Measurements from ENCODE around the gene KRT78.
"Not testable (repeated sequence)": the region's sequence is repeated elsewhere in the genome, so short reads cannot be mapped to it uniquely, and the experiment has no call there.

The KRT78 gene

DNA sequence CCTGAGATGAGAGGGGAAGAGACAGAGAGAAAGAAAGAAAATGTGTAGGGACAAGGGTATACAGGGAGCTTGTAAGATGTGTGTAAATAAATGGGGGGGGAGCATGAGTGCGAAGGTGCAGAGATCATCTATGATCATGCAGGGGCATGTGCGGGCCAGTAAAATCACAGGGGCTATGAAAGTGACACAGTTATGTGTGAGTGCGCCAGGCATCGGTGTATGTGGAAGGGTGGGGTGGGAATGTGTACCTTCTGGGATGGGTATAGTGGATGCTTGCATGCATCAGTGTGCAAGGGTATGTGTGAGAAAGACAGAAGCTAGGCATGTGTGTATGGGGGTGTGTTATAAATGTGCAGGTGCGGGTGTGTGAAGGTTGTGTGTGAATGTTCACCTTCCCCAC lies 18.4 kb upstream of the KRT78 start:
- no peak overlapping the region for H3K9ac ChIP-seq (ENCODE audit: low read depth, low read length)
- peaks cover 6% of the 10 kb centered on the region for H3K27me3 ChIP-seq (ENCODE audit: control insufficient read depth, insufficient read depth, low read length)
- H3K36me3 ChIP-seq (ENCODE audit: control insufficient read depth, insufficient read depth, low read length): no peaks in the 10 kb centered on the region
- no peaks in the 10 kb centered on the region for H3K4me1 ChIP-seq (ENCODE audit: control insufficient read depth, insufficient read depth, low read length)
- no peak overlapping the region for H3K4me3 ChIP-seq (ENCODE audit: low read depth, low read length)
- no peaks in the 10 kb centered on the region for H3K9me3 ChIP-seq (ENCODE audit: control insufficient read depth, insufficient read depth, low read length)

DNA sequence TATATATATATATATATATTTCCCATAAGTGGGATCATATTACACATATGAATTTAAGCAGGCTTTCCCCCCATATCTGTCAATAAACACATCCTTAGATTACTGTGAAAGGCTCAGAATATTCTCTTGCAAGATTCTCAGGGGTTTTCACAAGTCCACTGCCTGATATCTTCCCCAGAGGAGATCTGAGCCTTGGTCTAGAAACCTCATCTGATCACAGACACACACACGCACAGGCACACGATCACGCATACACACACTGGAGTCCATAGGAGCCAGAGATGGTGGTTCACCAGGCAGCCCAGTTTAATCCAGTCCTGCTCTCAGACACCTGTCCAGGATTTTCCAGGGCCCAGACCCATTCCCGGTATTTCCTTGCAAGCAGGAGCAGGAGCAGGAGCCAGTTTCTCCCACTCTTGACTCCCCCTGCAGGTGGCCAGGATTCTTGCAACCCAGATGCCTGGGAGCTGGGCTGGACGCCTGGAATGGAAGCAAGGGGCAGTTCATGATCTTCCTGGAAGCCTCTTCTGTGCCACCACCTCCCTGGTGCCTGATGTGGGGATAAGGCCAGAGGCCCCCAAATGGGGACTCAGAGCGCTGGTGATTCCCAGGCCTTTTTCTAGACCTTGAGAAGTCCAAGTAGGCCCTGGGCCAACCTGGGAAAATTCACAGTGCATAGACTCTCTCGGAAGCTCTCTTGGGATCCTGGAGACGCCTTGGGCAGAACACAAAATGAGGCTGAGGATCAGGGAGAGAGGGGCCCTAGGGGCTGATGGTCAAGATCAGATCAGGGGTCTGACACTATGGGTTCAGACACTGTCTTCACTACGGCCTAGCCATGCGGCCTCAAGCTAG lies 16.5 kb upstream of the KRT78 start:
- no peaks in the 10 kb centered on the region for H3K9me3 ChIP-seq (ENCODE audit: control insufficient read depth, insufficient read depth, low read length)
- no peaks in the 10 kb centered on the region for H3K27me3 ChIP-seq (ENCODE audit: control insufficient read depth, insufficient read depth, low read length)
- H3K9ac ChIP-seq (ENCODE audit: low read depth, low read length): no peak overlapping the region

DNA sequence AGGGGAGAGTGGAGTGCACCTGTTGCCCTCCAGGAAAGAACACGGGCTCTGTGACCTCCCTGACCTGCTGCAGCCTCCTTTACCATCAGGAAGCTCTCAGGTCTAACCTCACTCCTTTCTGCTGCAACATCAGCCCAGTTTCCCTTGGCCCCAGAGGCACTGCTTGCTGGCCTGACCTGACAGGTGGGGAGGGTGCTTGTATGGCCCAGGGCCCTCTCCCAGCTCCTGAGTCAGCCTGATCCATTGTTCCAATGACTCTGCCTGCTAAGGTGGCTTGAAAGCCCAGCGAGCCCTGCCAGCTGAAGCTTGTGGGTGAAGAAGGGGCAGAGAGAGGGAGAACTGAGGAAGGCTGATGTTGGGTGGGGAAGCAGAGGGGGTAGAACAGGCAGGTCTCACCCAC lies 13.2 kb upstream of the KRT78 start:
- no peaks in the 10 kb centered on the region for H3K9me3 ChIP-seq (ENCODE audit: control insufficient read depth, insufficient read depth, low read length)
- H3K9ac ChIP-seq (ENCODE audit: low read depth, low read length): no peak overlapping the region
- no peaks in the 10 kb centered on the region for H3K4me1 ChIP-seq (ENCODE audit: control insufficient read depth, insufficient read depth, low read length)
- no peak overlapping the region for H3K4me3 ChIP-seq (ENCODE audit: low read depth, low read length)
- no peaks in the 10 kb centered on the region for H3K36me3 ChIP-seq (ENCODE audit: control insufficient read depth, insufficient read depth, low read length)
- H3K27me3 ChIP-seq (ENCODE audit: control insufficient read depth, insufficient read depth, low read length): no peaks in the 10 kb centered on the region

More for the DNA sequence above, 16.5 kb upstream of the KRT78 start:
- Histone ChIP-seq H3K4me3 (ENCODE audit: low read depth, low read length) (no peak overlapping the region), H3K4me1 (ENCODE audit: control insufficient read depth, insufficient read depth, low read length) (no peaks in the 10 kb centered on the region), H3K36me3 (ENCODE audit: control insufficient read depth, insufficient read depth, low read length) (no peaks in the 10 kb centered on the region)

DNA sequence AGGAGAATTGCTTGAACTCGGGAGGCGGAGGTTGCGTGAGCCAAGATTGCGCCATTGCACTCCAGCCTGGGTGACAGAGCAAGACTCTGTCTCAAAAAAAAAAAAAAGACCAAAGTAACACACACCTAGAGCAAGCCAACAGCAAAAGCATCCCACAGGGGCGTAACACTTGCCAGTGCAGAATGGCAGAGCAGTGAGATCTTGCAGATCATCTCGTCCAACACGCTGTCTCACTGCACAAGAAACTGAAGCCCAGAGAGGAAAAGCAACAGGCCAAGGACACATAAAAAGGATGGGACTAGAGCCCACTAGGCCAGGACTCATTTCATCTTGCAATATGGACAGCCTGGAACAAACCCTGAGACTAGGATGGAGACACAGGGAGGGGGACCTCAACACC lies 12.7 kb upstream of the KRT78 start:
- Histone ChIP-seq H3K27me3 (ENCODE audit: control insufficient read depth, insufficient read depth, low read length) (no peaks in the 10 kb centered on the region), H3K36me3 (ENCODE audit: control insufficient read depth, insufficient read depth, low read length) (no peaks in the 10 kb centered on the region), H3K9ac (ENCODE audit: low read depth, low read length) (no peak overlapping the region), H3K4me3 (ENCODE audit: low read depth, low read length) (no peak overlapping the region), H3K4me1 (ENCODE audit: control insufficient read depth, insufficient read depth, low read length) (no peaks in the 10 kb centered on the region), H3K9me3 (ENCODE audit: control insufficient read depth, insufficient read depth, low read length) (no peaks in the 10 kb centered on the region)

DNA sequence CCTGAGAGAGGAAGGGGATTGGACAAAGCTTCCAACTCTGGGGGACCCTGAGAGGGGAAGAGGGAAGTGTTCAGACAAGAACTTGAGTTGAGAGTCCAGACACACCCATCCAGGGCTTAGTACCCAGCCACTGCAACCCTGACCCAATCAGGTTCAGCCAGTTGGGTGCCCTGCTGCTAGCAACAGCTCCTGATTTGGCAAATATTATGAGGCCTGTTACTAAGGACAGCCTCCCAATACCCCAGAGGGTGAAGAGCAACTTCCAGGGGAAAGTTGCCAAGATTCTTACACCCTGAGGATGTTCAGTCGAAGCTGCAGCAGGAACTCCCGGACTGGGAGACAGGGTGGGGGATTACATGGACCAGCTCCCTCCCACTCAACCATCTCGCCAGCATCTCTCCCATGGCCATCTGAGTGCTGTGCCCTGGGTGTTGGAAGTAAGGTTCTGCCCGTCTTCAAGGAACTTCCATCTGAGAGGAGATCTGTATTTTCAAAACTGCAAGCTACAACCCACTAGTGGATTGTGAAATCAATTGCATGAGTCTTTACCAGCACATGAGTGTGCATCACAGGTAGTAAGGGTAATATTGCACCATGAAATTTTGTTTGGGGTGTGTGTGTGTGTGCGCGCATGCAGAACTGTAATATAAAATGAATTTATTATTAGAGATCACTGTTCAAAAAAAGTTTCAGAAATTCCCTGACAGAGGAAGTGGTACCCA lies 11.5 kb upstream of the KRT78 start:
- H3K36me3 ChIP-seq (ENCODE audit: control insufficient read depth, insufficient read depth, low read length): no peaks in the 10 kb centered on the region
- no peaks in the 10 kb centered on the region for H3K4me1 ChIP-seq (ENCODE audit: control insufficient read depth, insufficient read depth, low read length)
- H3K9me3 ChIP-seq (ENCODE audit: control insufficient read depth, insufficient read depth, low read length): no peaks in the 10 kb centered on the region
- H3K27me3 ChIP-seq (ENCODE audit: control insufficient read depth, insufficient read depth, low read length): no peaks in the 10 kb centered on the region
- H3K4me3 ChIP-seq (ENCODE audit: low read depth, low read length): no peak overlapping the region
- no peak overlapping the region for H3K9ac ChIP-seq (ENCODE audit: low read depth, low read length)

DNA sequence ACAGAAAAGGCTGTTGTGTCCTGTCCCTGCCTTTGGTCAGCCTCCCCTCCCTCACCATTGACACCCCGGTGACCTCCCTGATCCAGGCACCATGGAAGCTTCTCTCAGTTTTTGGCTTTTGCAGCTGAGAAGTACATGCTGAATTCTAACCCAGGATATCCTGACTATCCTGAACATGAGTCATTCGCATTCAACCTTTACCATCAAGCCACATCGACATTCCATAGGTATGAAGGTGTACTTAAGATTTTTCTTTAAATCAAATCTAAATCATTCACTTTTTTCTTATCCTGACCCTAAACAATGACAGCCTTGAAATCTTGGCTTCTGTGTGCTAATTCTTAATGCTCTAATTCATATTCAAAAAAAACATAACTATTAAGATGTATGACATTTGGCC lies 8.7 kb upstream of the KRT78 start:
- Histone ChIP-seq H3K27me3 (ENCODE audit: control insufficient read depth, insufficient read depth, low read length) (no peaks in the 10 kb centered on the region), H3K9ac (ENCODE audit: low read depth, low read length) (no peak overlapping the region), H3K36me3 (ENCODE audit: control insufficient read depth, insufficient read depth, low read length) (no peaks in the 10 kb centered on the region), H3K9me3 (ENCODE audit: control insufficient read depth, insufficient read depth, low read length) (no peaks in the 10 kb centered on the region), H3K4me3 (ENCODE audit: low read depth, low read length) (no peak overlapping the region), H3K4me1 (ENCODE audit: control insufficient read depth, insufficient read depth, low read length) (no peaks in the 10 kb centered on the region)

DNA sequence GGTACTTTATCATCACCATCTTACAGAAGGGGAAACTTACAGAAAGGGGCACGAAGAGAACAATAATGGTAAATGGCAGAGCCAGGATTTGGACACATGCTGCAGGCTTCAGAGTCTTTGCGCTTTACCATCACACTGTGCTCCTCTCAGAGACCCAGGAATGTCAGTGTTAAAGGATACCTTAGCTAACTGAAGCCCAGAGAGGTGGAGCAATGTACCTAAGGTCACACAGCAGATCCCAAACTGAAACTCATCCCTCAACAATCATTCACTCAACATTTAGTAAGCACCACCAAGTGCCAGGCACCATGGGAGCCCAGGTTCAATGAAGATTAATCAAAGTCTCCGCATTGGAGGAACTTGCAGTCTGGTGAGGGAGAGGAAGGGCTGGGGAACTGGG lies 8.0 kb upstream of the KRT78 start:
- Histone ChIP-seq H3K36me3 (ENCODE audit: control insufficient read depth, insufficient read depth, low read length) (no peaks in the 10 kb centered on the region), H3K27me3 (ENCODE audit: control insufficient read depth, insufficient read depth, low read length) (no peaks in the 10 kb centered on the region), H3K4me3 (ENCODE audit: low read depth, low read length) (no peak overlapping the region), H3K4me1 (ENCODE audit: control insufficient read depth, insufficient read depth, low read length) (no peaks in the 10 kb centered on the region), H3K9ac (ENCODE audit: low read depth, low read length) (no peak overlapping the region), H3K9me3 (ENCODE audit: control insufficient read depth, insufficient read depth, low read length) (no peaks in the 10 kb centered on the region)

DNA sequence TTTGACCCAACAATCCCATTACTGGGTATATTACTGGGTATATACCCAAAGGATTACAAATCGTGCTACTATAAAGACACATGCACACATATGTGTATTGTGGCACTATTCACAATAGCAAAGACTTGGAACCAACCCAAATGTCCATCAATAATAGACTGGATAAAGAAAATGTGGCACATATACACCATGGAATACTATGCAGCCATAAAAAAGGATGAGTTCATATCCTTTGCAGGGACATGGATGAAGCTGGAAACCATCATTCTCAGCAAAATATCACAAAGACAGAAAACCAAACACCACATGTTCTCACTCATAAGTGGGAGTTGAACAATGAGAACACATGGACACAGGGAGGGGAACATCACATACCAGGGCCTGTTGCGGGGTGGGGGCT lies 7.3 kb upstream of the KRT78 start:
- not testable (repeated sequence) for H3K27me3 ChIP-seq (ENCODE audit: control insufficient read depth, insufficient read depth, low read length); H3K4me3 ChIP-seq (ENCODE audit: low read depth, low read length); H3K9me3 ChIP-seq (ENCODE audit: control insufficient read depth, insufficient read depth, low read length); H3K9ac ChIP-seq (ENCODE audit: low read depth, low read length); H3K36me3 ChIP-seq (ENCODE audit: control insufficient read depth, insufficient read depth, low read length); H3K4me1 ChIP-seq (ENCODE audit: control insufficient read depth, insufficient read depth, low read length)

DNA sequence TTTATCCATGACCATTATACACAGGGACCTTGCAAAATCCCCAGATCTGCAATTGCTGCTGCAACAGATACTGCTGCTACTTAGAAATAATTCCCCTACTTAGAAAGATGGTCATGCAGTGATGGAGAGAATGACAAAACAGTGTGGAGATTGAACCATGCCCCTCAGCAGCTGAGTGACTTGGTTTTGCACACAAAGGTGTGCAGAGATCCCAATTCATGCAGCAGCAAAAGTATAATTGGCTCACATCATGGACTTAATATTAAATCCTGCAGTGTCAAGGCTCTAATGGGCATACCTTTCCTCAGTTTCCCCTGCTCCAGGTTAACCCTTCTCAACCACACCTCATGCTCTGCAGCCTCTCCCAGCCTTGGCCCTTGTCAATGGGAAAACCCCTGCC lies 3.0 kb upstream of the KRT78 start:
- no peaks in the 10 kb centered on the region for H3K27me3 ChIP-seq (ENCODE audit: control insufficient read depth, insufficient read depth, low read length)

DNA sequence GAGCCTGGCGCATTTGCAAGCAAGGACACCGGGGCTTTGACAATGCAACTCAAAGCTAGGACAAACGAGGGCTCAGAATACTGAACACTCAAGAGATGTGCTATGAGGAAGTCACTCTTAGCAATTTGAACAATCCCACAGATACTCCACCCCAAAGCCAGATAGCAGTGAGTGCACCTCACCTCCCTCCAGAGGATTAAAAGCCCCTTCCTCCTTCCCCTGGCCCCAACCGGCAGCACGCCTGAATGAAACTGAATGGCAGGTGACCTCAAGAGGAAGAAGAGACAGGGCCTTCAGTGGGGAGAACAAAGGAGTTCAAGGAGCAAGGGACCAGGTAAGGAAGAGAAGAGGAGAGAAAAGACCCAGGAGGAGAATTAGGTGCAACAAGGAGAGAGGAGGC lies 1.9 kb upstream of the KRT78 start:
- no peaks in the 10 kb centered on the region for H3K4me1 ChIP-seq (ENCODE audit: control insufficient read depth, insufficient read depth, low read length)
- no peaks in the 10 kb centered on the region for H3K27me3 ChIP-seq (ENCODE audit: control insufficient read depth, insufficient read depth, low read length)
- no peaks in the 10 kb centered on the region for H3K36me3 ChIP-seq (ENCODE audit: control insufficient read depth, insufficient read depth, low read length)
- no peaks in the 10 kb centered on the region for H3K9me3 ChIP-seq (ENCODE audit: control insufficient read depth, insufficient read depth, low read length)
- H3K4me3 ChIP-seq (ENCODE audit: low read depth, low read length): no peak overlapping the region
- no peak overlapping the region for H3K9ac ChIP-seq (ENCODE audit: low read depth, low read length)

More for the DNA sequence above, 3.0 kb upstream of the KRT78 start:
- no peak overlapping the region for H3K4me3 ChIP-seq (ENCODE audit: low read depth, low read length)
- H3K9me3 ChIP-seq (ENCODE audit: control insufficient read depth, insufficient read depth, low read length): no peaks in the 10 kb centered on the region
- no peaks in the 10 kb centered on the region for H3K36me3 ChIP-seq (ENCODE audit: control insufficient read depth, insufficient read depth, low read length)
- H3K4me1 ChIP-seq (ENCODE audit: control insufficient read depth, insufficient read depth, low read length): no peaks in the 10 kb centered on the region
- no peak overlapping the region for H3K9ac ChIP-seq (ENCODE audit: low read depth, low read length)

DNA sequence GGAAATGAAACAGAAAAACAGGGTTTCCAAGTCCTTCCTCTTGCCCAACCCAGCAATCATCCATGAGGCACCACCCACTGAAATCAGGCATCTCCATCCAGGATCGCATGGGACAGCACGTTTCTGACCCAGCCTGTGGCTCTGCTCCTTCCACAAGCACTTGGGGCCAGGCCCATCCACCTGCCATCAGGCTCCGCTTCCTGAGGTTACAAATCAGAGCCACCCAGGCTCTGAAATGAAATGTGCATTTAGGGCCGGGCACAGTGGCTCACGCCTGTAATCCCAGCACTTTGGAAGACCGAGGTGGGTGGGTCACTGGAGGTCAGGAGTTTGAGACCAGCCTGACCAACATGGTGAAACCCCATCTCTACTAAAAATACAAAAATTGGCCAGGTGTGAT lies 717 bp upstream of the KRT78 start:
- Histone ChIP-seq H3K27me3 (ENCODE audit: control insufficient read depth, insufficient read depth, low read length) (no peaks in the 10 kb centered on the region), H3K9ac (ENCODE audit: low read depth, low read length) (no peak overlapping the region), H3K4me1 (ENCODE audit: control insufficient read depth, insufficient read depth, low read length) (no peaks in the 10 kb centered on the region), H3K4me3 (ENCODE audit: low read depth, low read length) (no peak overlapping the region), H3K9me3 (ENCODE audit: control insufficient read depth, insufficient read depth, low read length) (no peaks in the 10 kb centered on the region), H3K36me3 (ENCODE audit: control insufficient read depth, insufficient read depth, low read length) (no peaks in the 10 kb centered on the region)

Data from iPS-15b (cell line).